SHP77 treated with DMSO at 0.1 percent for 48 hours (cell line): ENCODE results near the gene KRT33B.

Experiments
- DNase-seq: peaks from one replicate; lab custom pipeline; 2025; lab: John Stamatoyannopoulos, UW

Gene KRT33B

GRCh38 chr17:41325126-41325525 is 44.5 kb downstream of the KRT33B start:
- DNase-seq = no peak

- DNase-seq = no peak
Measured at GRCh38 chr17:41324180-41325075, 45.2 kb downstream of the KRT33B start.

GRCh38 chr17:41322903-41323895 is 46.4 kb downstream of the KRT33B start:
- DNase-seq = no peak

GRCh38 chr17:41322094-41322902 is 47.3 kb downstream of the KRT33B start:
- DNase-seq = no peak

GRCh38 chr17:41318231-41318630 is 51.4 kb downstream of the KRT33B start:
- no peak for DNase-seq

GRCh38 chr17:41315814-41316445 is 53.7 kb downstream of the KRT33B start:
- DNase-seq = no peak

- DNase-seq = no peak
Measured at GRCh38 chr17:41315204-41315794, 54.3 kb downstream of the KRT33B start, which contains the start of gene KRTAP17-1. TSS of gene KRTAP17-1 (minus strand) at chr17:41315710. CDS start at chr17:41315650, 60 bp downstream.
